BE2C (cell line): ENCODE results near the gene GTF3C1.
"Not testable (repeated sequence)": the region's sequence is repeated elsewhere in the genome, so short reads cannot be mapped to it uniquely, and the experiment has no call there.

Experiments
- DNase-seq: peaks from one replicate; pipeline ENCODE4 v3.0.0-alpha.2; 2020
- H3K27me3 ChIP-seq: fragments of 250-450 bp; sonication (Bioruptor Pico); 2 replicates; pipeline ENCODE4 v1.5.1; 2020; ENCODE audit warnings: mild to moderate bottlenecking
- H3K36me3 ChIP-seq: fragments of 250-450 bp; sonication (Bioruptor Pico); 2 replicates; pipeline ENCODE4 v1.5.1; 2020; ENCODE audit warnings: mild to moderate bottlenecking
- H3K4me1 ChIP-seq: fragments of 250-450 bp; sonication (Bioruptor Pico); 2 replicates; pipeline ENCODE4 v1.5.1; 2020
- H3K4me3 ChIP-seq: 2 replicates; pipeline ENCODE4 v1.5.1; 2011; ENCODE audit warnings: low read depth, low read length
- H3K9me3 ChIP-seq: fragments of 250-450 bp; sonication (Bioruptor Pico); 2 replicates; pipeline ENCODE4 v1.5.1; 2020
- TF ChIP-seq, protein P1 (sequence below): IDR thresholded peaks from 2 replicates; pipeline ENCODE4 v1.5.1; 2012; ENCODE audit warnings: mild to moderate bottlenecking, low read depth, low read length

Gene GTF3C1

DNA sequence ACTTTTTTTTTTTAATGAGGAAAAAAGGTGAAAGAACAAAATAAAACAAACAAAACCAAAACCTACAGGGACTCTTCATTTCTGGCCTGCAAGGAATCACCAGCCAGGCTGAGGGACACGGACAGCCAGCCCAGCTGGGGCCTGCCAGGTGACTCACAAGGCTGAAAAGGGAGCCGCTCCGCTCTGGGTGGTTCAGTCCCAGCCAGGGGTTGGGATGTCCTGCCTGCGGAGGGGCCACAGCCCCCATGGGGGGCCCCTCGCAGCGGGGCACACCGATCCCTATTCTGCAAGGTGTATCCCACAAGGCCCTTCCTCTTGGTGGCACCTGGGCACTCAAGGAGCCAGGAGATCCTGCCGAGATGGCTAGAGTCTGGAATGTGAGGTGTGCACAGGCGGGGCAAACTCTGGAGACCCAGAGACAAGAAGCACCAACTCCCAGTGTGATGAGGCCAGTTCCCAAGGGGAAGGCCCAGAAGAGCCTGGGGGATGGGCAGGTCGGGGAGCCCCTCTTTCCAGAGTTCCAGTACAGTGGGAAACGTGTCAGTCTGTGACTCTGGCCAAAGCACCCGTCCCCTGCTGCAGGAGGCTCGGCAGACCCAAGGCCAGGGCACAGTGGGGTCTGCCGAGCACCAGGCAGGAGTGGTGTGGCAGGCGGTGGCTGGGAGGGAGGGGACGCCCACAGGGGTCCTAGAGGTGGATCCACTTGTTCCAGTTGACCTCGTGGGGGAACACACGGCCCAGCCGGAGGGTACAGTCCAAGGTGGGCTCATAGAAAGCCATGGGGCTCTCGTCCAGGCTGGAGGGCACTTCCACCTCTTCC is 88.8 kb downstream of the GTF3C1 start:
- Histone ChIP-seq H3K4me3 (no peak overlapping the region), H3K9me3 (no peaks in the 10 kb centered on the region), H3K36me3 (peaks cover 46% of the 10 kb centered on the region), H3K4me1 (no peaks in the 10 kb centered on the region), H3K27me3 (no peaks in the 10 kb centered on the region)
- DNase-seq, result no peak
- TF ChIP-seq, protein P1, sequence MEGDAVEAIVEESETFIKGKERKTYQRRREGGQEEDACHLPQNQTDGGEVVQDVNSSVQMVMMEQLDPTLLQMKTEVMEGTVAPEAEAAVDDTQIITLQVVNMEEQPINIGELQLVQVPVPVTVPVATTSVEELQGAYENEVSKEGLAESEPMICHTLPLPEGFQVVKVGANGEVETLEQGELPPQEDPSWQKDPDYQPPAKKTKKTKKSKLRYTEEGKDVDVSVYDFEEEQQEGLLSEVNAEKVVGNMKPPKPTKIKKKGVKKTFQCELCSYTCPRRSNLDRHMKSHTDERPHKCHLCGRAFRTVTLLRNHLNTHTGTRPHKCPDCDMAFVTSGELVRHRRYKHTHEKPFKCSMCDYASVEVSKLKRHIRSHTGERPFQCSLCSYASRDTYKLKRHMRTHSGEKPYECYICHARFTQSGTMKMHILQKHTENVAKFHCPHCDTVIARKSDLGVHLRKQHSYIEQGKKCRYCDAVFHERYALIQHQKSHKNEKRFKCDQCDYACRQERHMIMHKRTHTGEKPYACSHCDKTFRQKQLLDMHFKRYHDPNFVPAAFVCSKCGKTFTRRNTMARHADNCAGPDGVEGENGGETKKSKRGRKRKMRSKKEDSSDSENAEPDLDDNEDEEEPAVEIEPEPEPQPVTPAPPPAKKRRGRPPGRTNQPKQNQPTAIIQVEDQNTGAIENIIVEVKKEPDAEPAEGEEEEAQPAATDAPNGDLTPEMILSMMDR, result no peak

DNA sequence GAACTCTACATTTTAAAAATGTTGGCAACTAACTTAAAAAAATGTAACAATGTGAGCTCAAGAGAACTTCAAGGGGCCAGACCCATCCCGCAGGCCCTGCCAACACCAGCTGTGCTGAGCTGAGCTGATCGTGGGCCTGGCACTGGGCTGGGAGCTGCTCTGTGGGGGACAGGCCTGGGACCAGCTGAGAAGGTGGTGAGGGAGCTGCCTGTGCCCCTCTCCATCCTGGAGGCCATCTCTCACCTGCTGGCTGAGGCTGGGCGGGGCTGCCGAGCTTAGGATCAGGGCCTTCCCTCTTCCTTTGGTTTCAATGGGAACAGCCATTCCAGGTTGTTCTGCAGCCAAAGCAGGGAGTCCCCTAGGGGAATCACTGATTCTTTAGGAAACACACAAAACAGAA is 89.5 kb downstream of the GTF3C1 start:
- TF ChIP-seq, protein P1, result no peak
- no peaks in the 10 kb centered on the region for H3K27me3 ChIP-seq

GRCh38 chr16:27458987-27459688 is 90.6 kb downstream of the GTF3C1 start:
- Histone ChIP-seq H3K4me3 (no peak overlapping the region), H3K9me3 (no peaks in the 10 kb centered on the region), H3K27me3 (no peaks in the 10 kb centered on the region), H3K36me3 (peaks cover 31% of the 10 kb centered on the region), H3K4me1 (no peaks in the 10 kb centered on the region)
- TF ChIP-seq, protein P1, result no peak
- no peak for DNase-seq

More for the DNA sequence above, 89.5 kb downstream of the GTF3C1 start:
- Histone ChIP-seq H3K4me1 (no peaks in the 10 kb centered on the region), H3K9me3 (no peaks in the 10 kb centered on the region), H3K36me3 (peaks cover 41% of the 10 kb centered on the region), H3K4me3 (no peak overlapping the region)
- DNase-seq, result no peak

GRCh38 chr16:27458258-27458657 is 91.5 kb downstream of the GTF3C1 start:
- TF ChIP-seq, protein P1, result no peak
- Histone ChIP-seq H3K9me3 (no peaks in the 10 kb centered on the region), H3K36me3 (peaks cover 25% of the 10 kb centered on the region), H3K4me3 (no peak overlapping the region), H3K27me3 (no peaks in the 10 kb centered on the region), H3K4me1 (no peaks in the 10 kb centered on the region)
- DNase-seq, result no peak

GRCh38 chr16:27457605-27457900 is 92.2 kb downstream of the GTF3C1 start:
- H3K27me3 ChIP-seq, H3K4me3 ChIP-seq, DNase-seq, H3K9me3 ChIP-seq, H3K4me1 ChIP-seq: not testable (repeated sequence)
- peaks cover 18% of the 10 kb centered on the region for H3K36me3 ChIP-seq

DNA sequence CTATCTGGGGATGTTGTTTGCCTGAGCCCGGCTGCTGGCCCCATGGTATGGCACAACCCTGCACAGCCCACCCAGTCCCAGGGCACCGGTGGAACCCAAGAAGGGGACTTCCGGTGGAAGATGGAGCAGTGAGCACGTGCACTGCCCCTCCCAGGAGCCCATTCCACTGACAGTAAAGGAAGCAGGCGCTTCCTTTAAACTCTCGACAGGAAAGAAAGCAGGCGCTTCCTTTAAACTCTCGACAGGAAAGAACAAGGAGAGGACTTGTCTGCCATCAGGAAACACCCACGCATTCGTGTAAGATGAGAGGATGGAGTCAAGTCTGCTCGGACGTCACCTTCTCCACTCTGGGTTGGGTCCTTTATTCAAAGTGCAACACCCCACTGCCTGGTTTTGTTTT is 94.0 kb downstream of the GTF3C1 start:
- H3K4me1 ChIP-seq, result no peaks in the 10 kb centered on the region
- H3K27me3 ChIP-seq, result 0 out of 2 replicates have a peak, but pooled peaks cover 2% of the 10 kb centered on the region
- no peak overlapping the region for H3K4me3 ChIP-seq
- H3K9me3 ChIP-seq, result no peaks in the 10 kb centered on the region
- H3K36me3 ChIP-seq, result no peaks in the 10 kb centered on the region
- DNase-seq, result no peak
- TF ChIP-seq, protein P1, result no peak
